ENCODE results near the gene PRKAA2. TPM values are rescaled to one million over a fixed set of nuclear protein-coding genes. Genes with fewer than 3 reads are reported as not detected.

Gene PRKAA2
- 10.0 and 11.2 TPM in 2 replicates for total RNA-seq

DNA sequence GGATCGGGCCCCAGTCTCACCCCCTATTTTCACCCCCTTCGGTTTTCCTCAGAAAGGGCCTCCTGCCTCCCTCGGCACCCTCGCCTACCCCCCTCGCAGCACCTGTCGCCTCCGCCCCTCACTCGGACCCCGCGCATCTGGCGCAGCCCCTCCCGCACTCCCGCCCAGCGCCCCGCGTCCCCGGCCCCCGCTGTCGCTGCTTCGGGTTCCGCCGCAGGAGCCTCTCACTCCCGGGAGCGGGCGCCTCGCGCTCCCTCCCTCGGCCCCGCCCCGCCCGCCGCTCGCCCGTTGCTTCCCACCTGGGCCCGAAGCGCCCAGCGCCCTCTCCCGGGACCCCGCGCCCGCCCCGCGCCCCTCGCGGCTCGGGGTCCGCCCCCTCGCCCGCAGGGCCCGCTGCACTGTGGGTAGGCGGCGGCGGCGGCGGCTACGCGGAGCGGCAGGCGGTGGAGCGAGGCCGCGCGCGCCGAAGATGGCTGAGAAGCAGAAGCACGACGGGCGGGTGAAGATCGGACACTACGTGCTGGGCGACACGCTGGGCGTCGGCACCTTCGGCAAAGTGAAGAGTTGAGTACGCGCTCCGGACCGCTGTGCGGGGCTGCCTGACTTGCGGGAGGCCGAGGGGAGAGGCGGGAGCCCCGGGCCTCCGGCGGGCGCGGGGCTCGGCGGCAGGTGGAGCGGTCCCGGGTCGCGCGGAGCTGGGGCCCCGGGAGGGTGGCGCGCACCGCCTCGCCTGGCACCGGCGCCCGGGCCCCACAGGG lies at the start of gene PRKAA2:
Gene PRKAA2 (plus strand): TSS at position 396 of the 758 bp plus-strand sequence. CDS start 74 bp downstream, at position 470.

Small RNA genes within 50 kb of the gene (small RNA-seq; reads per million reads assigned to genes)
- not detected for gene AC099789.1

Other genes with a start within 250 kb of the PRKAA2 start
- gene PLPP3, start 65.8 kb upstream of the PRKAA2 start, total RNA-seq, result 34.4 and 46.2 TPM in 2 replicates
- gene FYB2, start 174.1 kb downstream of the PRKAA2 start, total RNA-seq, result not detected in 2 replicates
- gene C8A, start 209.5 kb downstream of the PRKAA2 start, total RNA-seq, result not detected in 2 replicates

All from thoracic aorta endothelial cell (primary cell).